Motor neuron (in vitro differentiated cells): Measurements from ENCODE around the gene PPP1R15B. TPM values are rescaled to one million over a fixed set of nuclear protein-coding genes. Genes with fewer than 3 reads are reported as not detected.
A peak's percentile ranks its signal among the peaks of the same experiment; 100 is the strongest.

Experiments
- ATAC-seq, 8 experiments: fragments of 200-7000 bp; cut with Tn5 transposase; replicated peaks in 6 of 8; 2 replicates each; pipeline ENCODE4 v1.8.0; 2021; ENCODE audit warnings: mild to moderate bottlenecking in 8 of 8, moderate library complexity in 8 of 8
- H3K27ac ChIP-seq, 2 donors: fragments of 250-450 bp; sonication (Bioruptor Pico); 2 replicates each; pipeline ENCODE4 v1.9.0; 2021; ENCODE audit warnings: antibody characterized with exemption in 2 of 2, mild to moderate bottlenecking in 2 of 2, moderate library complexity in 1 of 2
- H3K4me1 ChIP-seq, 2 donors: fragments of 250-450 bp; sonication (Bioruptor Pico); replicated peaks in 1 of 2; 2 replicates each; pipeline ENCODE4 v1.6.1; 2021; ENCODE audit warnings: antibody characterized with exemption in 2 of 2, mild to moderate bottlenecking in 2 of 2, moderate library complexity in 1 of 2
- H3K4me3 ChIP-seq, 5 donors: fragments of 250-450 bp; sonication (Bioruptor Pico); 2 replicates each; pipeline ENCODE4 v1.9.0; 2021; ENCODE audit warnings: antibody characterized with exemption in 5 of 5, mild to moderate bottlenecking in 5 of 5, moderate library complexity in 4 of 5
- WGBS, 10 experiments: fragments of 450-650 bp; shearing (Covaris generic); methylation state at CpG; one replicate each; pipeline ENCODE4 v1.0.0; 2022; 5-methylcytosine and 5-hydroxymethylcytosine counted together
- in situ Hi-C, 9 experiments: fragments of 400-800 bp; cut with MboI; loops; one replicate each; pipeline ENCODE4 v1.15.0; 2021; ENCODE audit warnings: low sequenced_read_pairs in 9 of 9, low pct_unique_long_range_greater_than_20kb in 2 of 9; ENCODE audit not compliant: unreplicated experiment in 9 of 9
- total RNA-seq, 8 experiments: library from RNA; unstranded; fragments of 300-600 nt; gene quantifications; 2 replicates each; pipeline versions ENCODE4 v1.2.3 to v1.2.4, GENCODE V29; 2022

PPP1R15B gene
- 10 to 100 TPM; 29.7 to 87.0 (median 55.9) TPM for total RNA-seq

- Histone ChIP-seq H3K27ac (peak within 1 kb of the TSS; percentile 97 to 99), H3K4me3 (peak within 1 kb of the TSS; percentile 76 to 99 (median 96)), H3K4me1 (peaks cover 0 to 6% of the 10 kb centered on the region in 2 donors)
- in situ Hi-C loops: no loop called here
- peak; percentile 83 to 93 (median 92) for ATAC-seq
- 0 to 1% (median 0%) methylated on average over 4 to 18 of the region's 69 CpGs; no CpG with 5 or more reads in 4 of the 10 experiments for WGBS, 10 experiments
Observed at GRCh38 chr1:204411451-204412204, at the start of gene PPP1R15B. Gene PPP1R15B (minus strand): TSS chr1:204411817. CDS start chr1:204411411, 406 bp downstream.

GRCh38 chr1:204460346-204460745 is 48.7 kb upstream of the PPP1R15B start:
- Histone ChIP-seq H3K27ac (no peak overlapping the region), H3K4me3 (no peak overlapping the region), H3K4me1 (peaks cover 34 to 42% of the 10 kb centered on the region in 2 donors)
- ATAC-seq: no peak
- WGBS, 10 experiments: 94 to 100% (median 100%) methylated on average over 1 to 6 of the region's 8 CpGs; no CpG with 5 or more reads in 5 of the 10 experiments
- in situ Hi-C loops: no loop called here

- no peak overlapping the region for H3K27ac ChIP-seq
- in situ Hi-C loops: no loop called here
- no peak for ATAC-seq
- no peak overlapping the region for H3K4me3 ChIP-seq
- WGBS, 10 experiments: 40 to 100% (median 78%) methylated on average over 1 to 3 of the region's 4 CpGs; no CpG with 5 or more reads in 3 of the 10 experiments
- peaks cover 41 to 48% of the 10 kb centered on the region in 2 donors for H3K4me1 ChIP-seq
Observed at GRCh38 chr1:204459706-204460105, 48.1 kb upstream of the PPP1R15B start.

GRCh38 chr1:204457666-204458065 is 46.0 kb upstream of the PPP1R15B start:
- Histone ChIP-seq H3K4me1 (peaks cover 48 to 56% of the 10 kb centered on the region in 2 donors), H3K27ac (peak overlapping the region; percentile 81 to 93), H3K4me3 (peak overlapping the region in 2 of 5 donors; percentile 11 to 28)
- 21 to 73% (median 34%) methylated on average over 4 to 5 of the region's 5 CpGs; no CpG with 5 or more reads in 6 of the 10 experiments for WGBS, 10 experiments
- in situ Hi-C loops: no loop called here
- peak in 1 of 8 experiments; percentile 4 for ATAC-seq

- Histone ChIP-seq H3K27ac (peak overlapping the region; percentile 81 to 93), H3K4me3 (peak overlapping the region in 4 of 5 donors; percentile 4 to 28 (median 12)), H3K4me1 (peaks cover 48 to 56% of the 10 kb centered on the region in 2 donors)
- peak in 7 of 8 experiments; percentile 44 to 96 (median 72) for ATAC-seq
- in situ Hi-C loops: no loop called here
- 10 to 69% (median 19%) methylated on average over 2 to 8 of the region's 11 CpGs; no CpG with 5 or more reads in 4 of the 10 experiments for WGBS, 10 experiments
Observed at GRCh38 chr1:204456826-204457442, 45.3 kb upstream of the PPP1R15B start.

GRCh38 chr1:204455831-204456145 is 44.2 kb upstream of the PPP1R15B start:
- WGBS, 10 experiments: 67 to 81% (median 77%) methylated on average over 2 to 7 of the region's 9 CpGs; no CpG with 5 or more reads in 6 of the 10 experiments
- in situ Hi-C loops: no loop called here
- no peak for ATAC-seq
- Histone ChIP-seq H3K27ac (peak overlapping the region; percentile 81 to 93), H3K4me3 (no peak overlapping the region), H3K4me1 (peaks cover 48 to 56% of the 10 kb centered on the region in 2 donors)

- 2 to 74% (median 7%) methylated on average over 2 to 10 of the region's 18 CpGs; no CpG with 5 or more reads in 5 of the 10 experiments for WGBS, 10 experiments
- H3K27ac ChIP-seq: peak overlapping the region; percentile 81 to 93
- no peak overlapping the region for H3K4me3 ChIP-seq
- peak in 5 of 8 experiments; percentile 69 to 76 (median 72) for ATAC-seq
- H3K4me1 ChIP-seq: peaks cover 48 to 56% of the 10 kb centered on the region in 2 donors
- in situ Hi-C loops: no loop called here
Observed at GRCh38 chr1:204455063-204455830, 43.6 kb upstream of the PPP1R15B start.

- Histone ChIP-seq H3K4me3 (no peak overlapping the region), H3K4me1 (peaks cover 48 to 55% of the 10 kb centered on the region in 2 donors), H3K27ac (peak overlapping the region; percentile 81 to 93)
- no peak for ATAC-seq
- in situ Hi-C loops: no loop called here
- WGBS, 10 experiments: 51 to 92% (median 57%) methylated on average over 1 to 4 of the region's 4 CpGs; no CpG with 5 or more reads in 4 of the 10 experiments
Observed at GRCh38 chr1:204454476-204454875, 42.9 kb upstream of the PPP1R15B start.

GRCh38 chr1:204453141-204453772 is 41.6 kb upstream of the PPP1R15B start:
- in situ Hi-C loops: no loop called here
- ATAC-seq: no peak
- Histone ChIP-seq H3K4me3 (no peak overlapping the region), H3K27ac (no peak overlapping the region), H3K4me1 (peaks cover 43 to 46% of the 10 kb centered on the region in 2 donors)
- 64 to 100% (median 90%) methylated on average over 2 to 8 of the region's 8 CpGs for WGBS, 10 experiments

- 33 to 100% (median 89%) methylated on average over 2 to 7 of the region's 8 CpGs; no CpG with 5 or more reads in 3 of the 10 experiments for WGBS, 10 experiments
- Histone ChIP-seq H3K4me3 (no peak overlapping the region), H3K4me1 (peaks cover 42 to 43% of the 10 kb centered on the region in 2 donors), H3K27ac (no peak overlapping the region)
- ATAC-seq: no peak
- in situ Hi-C loops: no loop called here
Observed at GRCh38 chr1:204451352-204452124, 39.9 kb upstream of the PPP1R15B start.

GRCh38 chr1:204450461-204451257 is 39.0 kb upstream of the PPP1R15B start:
- 89 to 100% (median 91%) methylated on average over 3 to 6 of the region's 8 CpGs; no CpG with 5 or more reads in 6 of the 10 experiments for WGBS, 10 experiments
- Histone ChIP-seq H3K4me1 (peaks cover 34 to 35% of the 10 kb centered on the region in 2 donors), H3K27ac (no peak overlapping the region), H3K4me3 (no peak overlapping the region)
- in situ Hi-C loops: no loop called here
- peak in 1 of 8 experiments; percentile 32 for ATAC-seq
